Fibroblast of skin of back (primary cell): ENCODE data around the gene PIP4K2A.

ENCODE experiments used
- DNase-seq: peaks from one replicate; pipeline ENCODE4 v3.0.0-alpha.2; 2013

The PIP4K2A gene

GRCh38 chr10:22618078-22618785, 96.1 kb downstream of the PIP4K2A start:
- peak; percentile 79 for DNase-seq

GRCh38 chr10:22617516-22617915, 96.9 kb downstream of the PIP4K2A start:
- DNase-seq = no peak

DNA sequence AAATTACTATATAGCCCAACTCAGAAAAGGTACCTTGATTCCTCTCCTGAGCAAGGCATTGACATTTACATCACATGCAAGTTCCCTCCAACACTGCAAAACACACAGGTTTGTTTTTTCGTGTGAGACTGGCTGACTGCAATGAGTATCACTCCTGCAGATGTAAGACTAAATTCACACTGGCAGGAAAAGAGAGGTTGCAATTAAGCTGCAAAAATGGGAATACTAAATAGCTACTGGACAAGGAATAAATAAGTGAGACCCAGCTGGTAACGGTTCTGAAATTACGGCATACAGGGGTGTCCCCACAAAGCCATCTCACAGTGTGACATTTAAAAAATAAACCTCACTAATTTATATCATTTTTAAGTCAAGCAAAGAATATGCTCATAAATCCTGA, 97.3 kb downstream of the PIP4K2A start:
- no peak for DNase-seq

GRCh38 chr10:22615819-22616499, 98.4 kb downstream of the PIP4K2A start:
- DNase-seq = peak; percentile 69

GRCh38 chr10:22615101-22615500, 99.3 kb downstream of the PIP4K2A start:
- no peak for DNase-seq

DNA sequence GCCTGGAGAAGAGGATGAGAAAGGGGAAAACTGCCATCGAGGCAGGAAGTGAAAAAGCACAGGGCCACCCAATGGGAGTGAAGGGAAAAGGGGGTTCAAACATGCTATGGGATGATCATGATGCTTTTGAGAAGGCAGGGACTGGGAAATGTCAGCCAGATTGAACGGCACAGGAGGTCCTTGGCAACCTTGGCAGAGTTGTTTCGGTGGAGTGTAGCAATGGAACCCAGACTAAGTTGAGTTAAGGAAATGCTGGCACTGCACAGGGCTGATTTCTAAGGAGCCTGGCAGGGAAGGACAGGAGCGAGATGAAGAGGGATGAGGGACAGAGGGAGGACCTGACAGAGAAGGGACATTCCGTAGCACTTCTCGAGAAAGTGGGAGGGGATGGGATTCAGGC, 101.4 kb downstream of the PIP4K2A start:
- DNase-seq = no peak

DNA sequence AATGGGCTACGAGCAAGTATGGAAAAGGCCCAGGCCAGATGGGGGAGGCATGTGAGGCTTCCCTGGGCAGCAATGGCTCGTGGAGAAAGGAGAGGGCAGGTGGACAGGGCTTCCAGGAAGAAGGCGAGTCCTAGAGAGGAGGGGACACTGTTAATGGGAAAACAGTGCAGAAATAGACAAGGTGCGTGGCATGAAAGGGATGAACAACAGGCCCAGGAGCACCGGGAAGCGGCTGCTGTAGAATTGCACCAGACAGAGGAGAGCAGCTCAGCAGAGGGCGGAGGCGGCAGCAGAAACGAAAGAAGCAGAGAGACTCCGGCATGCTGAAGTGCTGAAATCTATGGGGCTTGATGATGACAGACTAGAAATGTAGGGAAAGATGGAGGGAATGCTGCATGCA, 102.1 kb downstream of the PIP4K2A start:
- no peak for DNase-seq

DNA sequence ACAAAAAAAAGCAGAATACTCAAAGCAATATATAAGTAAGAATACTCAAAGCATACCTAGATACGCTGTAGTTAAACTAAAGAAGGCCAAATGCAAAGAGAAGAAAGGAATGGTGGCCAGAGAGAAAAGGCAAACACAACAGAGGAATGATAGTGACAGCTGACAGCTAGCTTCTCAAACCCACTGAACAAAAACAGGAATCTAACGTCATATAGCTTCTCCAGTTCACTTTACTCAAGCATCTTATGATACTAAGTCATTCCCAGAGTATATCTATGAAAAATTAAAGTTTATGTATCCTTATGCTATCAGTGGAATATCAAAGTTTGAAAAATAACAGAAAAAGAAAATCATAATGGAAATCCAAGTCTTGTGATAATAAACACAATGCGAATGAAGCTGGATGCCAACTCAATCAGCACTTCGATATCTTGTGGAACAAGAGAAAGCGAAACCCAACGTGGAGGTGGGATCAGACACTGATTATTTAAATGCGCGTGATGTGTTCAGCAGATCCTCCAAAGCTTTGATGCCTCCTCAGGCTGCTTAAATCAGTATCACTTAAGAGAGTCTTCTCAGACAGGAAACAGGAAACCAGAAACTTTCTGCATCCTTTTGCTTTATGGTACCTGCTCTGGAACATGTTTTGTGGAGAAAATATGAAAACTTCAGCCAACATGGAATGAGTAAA, 102.8 kb downstream of the PIP4K2A start:
- no peak for DNase-seq

- DNase-seq = no peak
Measured at GRCh38 chr10:22610610-22611009, 103.8 kb downstream of the PIP4K2A start.

DNA sequence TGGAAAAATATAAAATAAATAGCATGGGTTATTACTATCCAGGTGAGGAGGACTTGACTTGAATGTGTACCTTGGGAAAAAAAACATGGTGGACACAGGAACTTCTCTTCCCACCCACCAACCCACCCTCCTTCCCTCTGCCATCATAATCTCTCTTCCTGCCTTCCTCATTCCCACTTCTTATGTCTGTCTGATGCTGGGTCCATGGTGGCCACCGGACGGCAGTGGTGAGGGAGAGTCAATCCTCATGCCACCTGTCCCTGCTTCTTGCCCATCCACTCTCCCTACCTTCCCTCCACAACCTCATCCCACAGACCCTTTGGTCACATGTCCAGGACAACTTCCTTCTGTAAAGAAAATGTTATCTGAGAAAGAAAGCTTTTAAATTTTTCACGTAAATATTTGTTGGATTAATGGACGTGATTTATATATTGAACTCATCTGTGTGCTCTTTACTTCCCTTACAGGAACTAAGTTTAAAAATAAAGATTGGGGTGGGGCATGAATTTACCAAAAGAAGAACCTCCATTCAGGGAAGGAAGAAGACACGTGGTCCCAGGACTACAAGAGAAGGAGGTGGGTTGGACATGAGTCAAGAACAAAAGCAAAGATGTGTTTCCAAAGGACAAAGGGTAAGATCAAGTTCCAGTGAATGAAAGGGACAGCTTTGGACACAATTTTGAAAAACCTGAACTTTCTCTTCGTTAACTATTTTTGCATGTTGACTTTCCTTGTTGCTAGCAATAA, 104.5 kb downstream of the PIP4K2A start:
- no peak for DNase-seq

- DNase-seq = no peak
Measured at GRCh38 chr10:22609251-22609650, 105.1 kb downstream of the PIP4K2A start.

GRCh38 chr10:22607261-22607660, 107.1 kb downstream of the PIP4K2A start:
- no peak for DNase-seq

DNA sequence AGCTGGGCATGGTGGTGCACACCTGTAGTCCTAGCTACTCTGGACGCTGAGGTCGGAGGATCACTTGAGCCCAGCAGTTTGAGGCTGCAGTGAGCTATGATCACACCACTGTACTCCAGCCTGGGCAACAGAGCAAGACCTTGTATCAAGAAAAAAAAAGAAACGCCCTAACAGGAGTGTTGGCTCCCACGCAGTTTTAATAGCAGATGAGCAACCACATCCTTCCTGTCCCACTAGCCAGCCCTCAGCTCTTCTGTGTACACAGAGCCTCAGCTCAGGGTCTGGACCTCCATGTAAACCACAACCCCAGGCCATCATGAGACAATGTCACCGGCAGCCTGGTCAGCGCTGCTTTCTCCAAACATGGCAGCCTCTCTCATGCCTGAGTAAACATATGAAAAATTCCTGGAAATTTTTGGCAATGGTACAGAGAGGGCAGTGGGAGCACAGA, 108.2 kb downstream of the PIP4K2A start:
- DNase-seq = peak; percentile 71

DNA sequence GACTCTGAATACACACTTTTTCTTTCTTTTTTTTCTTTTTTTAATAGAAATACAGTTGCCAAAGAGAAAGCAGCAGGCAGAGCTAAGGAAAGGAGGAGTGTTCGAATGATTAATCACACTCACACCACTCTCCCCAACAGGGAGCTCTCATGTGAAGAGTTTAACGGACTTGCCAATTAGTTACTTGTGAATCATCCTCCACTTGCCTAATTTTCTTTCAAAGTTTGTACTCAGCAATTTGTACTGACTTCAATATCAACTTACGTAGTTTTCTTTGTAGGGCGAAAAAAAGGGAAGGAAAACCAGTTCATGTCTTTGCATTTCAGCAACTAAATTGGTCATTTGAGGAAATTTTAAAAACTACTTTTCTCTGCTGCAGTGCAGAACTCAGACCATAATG, 109.2 kb downstream of the PIP4K2A start:
- DNase-seq = peak; percentile 58

- DNase-seq = no peak
Measured at GRCh38 chr10:22604344-22605126, 109.8 kb downstream of the PIP4K2A start.

DNA sequence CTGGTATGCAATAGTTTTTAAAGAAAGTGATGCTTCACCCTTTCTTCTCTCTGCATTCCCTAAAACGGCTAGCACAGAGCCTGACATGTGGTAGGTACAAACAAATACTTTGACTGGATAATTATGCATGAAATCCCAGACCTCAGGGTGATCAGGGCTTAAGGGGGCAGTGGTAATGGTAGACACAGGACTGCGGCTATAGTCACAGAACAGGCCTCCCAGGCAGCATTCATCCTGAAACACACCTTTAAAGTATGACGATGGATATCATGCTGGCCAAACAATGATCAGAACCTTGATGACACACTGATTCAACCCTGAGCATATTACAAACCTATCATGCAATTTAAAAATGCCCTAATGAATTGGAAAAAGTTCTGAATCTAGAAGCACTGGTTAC, 110.8 kb downstream of the PIP4K2A start:
- no peak for DNase-seq

GRCh38 chr10:22601618-22602017, 112.8 kb downstream of the PIP4K2A start:
- no peak for DNase-seq

GRCh38 chr10:22599636-22600228, 114.6 kb downstream of the PIP4K2A start:
- no peak for DNase-seq

- DNase-seq = peak; percentile 75
Measured at GRCh38 chr10:22599048-22599561, 115.3 kb downstream of the PIP4K2A start.

- no peak for DNase-seq
Measured at GRCh38 chr10:22598478-22598877, 115.9 kb downstream of the PIP4K2A start.

GRCh38 chr10:22597138-22597537, 117.2 kb downstream of the PIP4K2A start:
- DNase-seq = peak; percentile 73
